Lower lobe of right lung (tissue), 2 donors: ENCODE data around the gene NTSR1. TPM values are rescaled to one million over a fixed set of nuclear protein-coding genes. Genes with fewer than 3 reads are reported as not detected.

Source experiments
- ATAC-seq, 2 donors: fragments of 200-7000 bp; cut with Tn5 transposase; one replicate each; pipeline ENCODE4 v1.9.1; 2020 to 2022; ENCODE audit warnings: mild to moderate bottlenecking in 2 of 2, moderate library complexity in 2 of 2
- DNase-seq: peaks from one replicate; pipeline ENCODE4 v3.0.0-alpha.2; 2020
- H3K27ac ChIP-seq: fragments of 200-600 bp; one replicate; pipeline ENCODE4 v1.8.0; 2022
- H3K27me3 ChIP-seq: fragments of 200-600 bp; one replicate; pipeline ENCODE4 v1.8.0; 2022; ENCODE audit warnings: low read depth
- H3K36me3 ChIP-seq: fragments of 200-600 bp; one replicate; pipeline ENCODE4 v1.8.0; 2022; ENCODE audit warnings: mild to moderate bottlenecking
- H3K4me1 ChIP-seq: fragments of 200-600 bp; one replicate; pipeline ENCODE4 v1.8.0; 2022
- H3K4me3 ChIP-seq: fragments of 200-600 bp; one replicate; pipeline ENCODE4 v1.8.0; 2022; ENCODE audit warnings: mild to moderate bottlenecking
- H3K9me3 ChIP-seq: fragments of 200-600 bp; one replicate; pipeline ENCODE4 v1.8.0; 2022
- CTCF ChIP-seq: fragments of 200-600 bp; IDR thresholded peaks from one replicate; pipeline ENCODE4 v1.8.0; 2022; ENCODE audit warnings: antibody characterized with exemption, mild to moderate bottlenecking
- intact Hi-C: fragments of 100-400 bp; cut with DNase I; formaldehyde crosslinking; loops from one replicate; pipeline ENCODE4 v1.11.0; 2022
- total RNA-seq: library from RNA; stranded (reverse); fragmentation: NEBNext Ultra II Directional; extraction: Animal tissue kit (Norgen Biotek cat#: 25700); gene quantifications from one replicate; pipeline ENCODE4 v1.2.1, GENCODE V29; 2021
- donor health status: DM: no; HTN: yes; CAD: no; lungs with severe emphysema.

Gene NTSR1
- total RNA-seq, 1 donor from 2014 or later = not detected

DNA sequence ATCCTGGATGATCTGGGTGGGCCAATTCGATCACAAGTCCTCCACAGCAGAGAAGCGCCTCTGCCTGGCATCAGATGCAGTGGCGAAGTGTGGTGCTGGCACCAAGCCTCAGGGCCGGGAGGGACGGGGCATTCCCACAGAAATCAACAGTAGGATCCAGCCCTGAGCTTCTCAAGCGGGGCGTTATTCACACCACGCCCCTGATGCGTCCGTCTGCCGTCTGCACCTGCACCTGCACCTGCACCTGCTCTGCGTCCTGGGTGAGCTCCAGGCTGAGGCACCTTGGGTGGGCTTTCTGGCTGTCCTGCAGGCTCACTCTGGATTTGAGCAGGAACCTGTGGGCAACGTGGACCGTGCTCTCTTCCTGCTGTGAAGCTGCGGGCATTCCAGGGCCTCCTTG lies 13.8 kb upstream of the NTSR1 start:
- DNase-seq (no peak), ATAC-seq (no peak)
- Histone ChIP-seq H3K4me3 (no peak overlapping the region), H3K9me3 (no peaks in the 10 kb centered on the region), H3K4me1 (no peaks in the 10 kb centered on the region), H3K27ac (no peak overlapping the region), H3K27me3 (peaks cover 41% of the 10 kb centered on the region), H3K36me3 (no peaks in the 10 kb centered on the region)
- no peak for TF ChIP-seq CTCF
- intact Hi-C loops = no loop called here

DNA sequence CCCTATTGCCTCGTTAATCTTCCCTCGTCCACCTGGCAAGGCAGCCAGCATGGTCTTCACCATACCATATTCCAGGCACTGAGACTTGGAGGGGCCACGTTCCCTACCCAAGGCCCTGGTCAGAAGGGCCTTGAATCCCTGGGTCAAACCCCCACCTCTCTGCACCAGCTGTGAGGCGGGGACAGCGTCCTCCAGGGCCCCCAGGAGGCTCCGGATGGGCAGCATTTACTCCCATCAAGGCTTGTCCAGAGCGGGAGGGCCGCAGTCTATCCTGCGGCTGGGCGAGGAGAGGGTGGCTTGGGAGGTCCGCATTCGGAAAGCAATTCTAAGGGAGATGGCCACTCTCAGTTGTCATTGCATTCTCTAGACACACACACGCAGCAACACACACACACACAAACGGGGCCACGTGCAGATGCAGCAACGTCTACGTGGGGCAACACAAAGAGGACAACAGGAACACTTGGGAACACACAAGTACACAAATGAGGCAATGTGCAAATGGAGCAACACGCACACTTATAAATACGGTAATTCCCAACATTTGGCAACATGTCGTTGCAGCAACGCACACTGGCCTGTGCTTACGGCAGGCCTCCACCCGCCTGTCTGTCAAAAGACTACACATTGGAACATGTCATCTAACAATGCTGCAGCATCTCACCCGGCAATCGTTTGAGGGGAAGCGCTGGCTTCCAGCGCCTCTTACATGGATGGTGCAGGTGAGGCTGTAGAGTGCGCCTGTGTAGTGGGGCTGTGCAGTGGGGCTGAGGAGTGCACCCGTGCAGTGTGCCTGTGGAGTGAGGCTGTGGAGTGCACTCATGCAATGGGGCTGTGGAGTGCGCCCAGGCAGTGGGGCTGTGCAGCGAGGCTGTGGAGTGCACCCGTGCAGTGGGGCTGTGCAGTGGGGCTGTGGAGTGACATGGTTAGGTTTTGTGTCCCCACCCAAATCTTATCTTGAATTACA lies 12.9 kb upstream of the NTSR1 start:
- H3K4me1 ChIP-seq = no peaks in the 10 kb centered on the region
- no peaks in the 10 kb centered on the region for H3K36me3 ChIP-seq
- intact Hi-C loops = no loop called here
- no peak overlapping the region for H3K27ac ChIP-seq
- no peaks in the 10 kb centered on the region for H3K9me3 ChIP-seq
- ATAC-seq (no peak), DNase-seq (no peak)
- H3K4me3 ChIP-seq = no peak overlapping the region
- peaks cover 40% of the 10 kb centered on the region for H3K27me3 ChIP-seq
- no peak for TF ChIP-seq CTCF

DNA sequence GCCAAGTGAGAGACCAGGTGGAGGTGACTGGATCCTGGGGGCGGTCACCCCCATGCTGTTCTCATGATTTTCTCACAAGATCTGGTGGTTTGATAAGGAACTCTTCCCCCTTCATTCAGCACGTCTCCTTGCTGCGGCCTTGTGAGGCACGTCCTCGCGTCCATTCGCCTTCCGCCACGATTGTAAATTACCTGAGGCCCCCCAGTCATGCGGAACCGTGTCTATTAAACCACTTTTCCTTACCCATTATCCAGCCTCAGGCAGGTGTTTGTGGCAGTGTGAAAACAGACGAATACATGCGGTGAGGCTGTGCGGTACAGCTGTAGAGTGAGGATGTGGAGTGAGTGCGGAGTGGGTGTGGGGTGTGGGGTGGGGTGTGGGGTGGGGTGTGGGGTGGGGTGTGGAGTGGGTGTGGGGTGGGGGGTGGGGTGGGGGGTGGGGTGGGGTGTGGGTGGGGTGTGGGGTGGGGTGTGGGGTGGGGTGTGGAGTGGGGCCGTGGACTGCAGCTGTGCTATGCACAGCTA lies 12.1 kb upstream of the NTSR1 start:
- intact Hi-C loops = no loop called here
- DNase-seq = no peak
- H3K9me3 ChIP-seq = no peaks in the 10 kb centered on the region
- peaks cover 32% of the 10 kb centered on the region for H3K27me3 ChIP-seq
- H3K4me3 ChIP-seq = no peak overlapping the region
- ATAC-seq = no peak
- TF ChIP-seq CTCF = no peak
- H3K27ac ChIP-seq = no peak overlapping the region
- no peaks in the 10 kb centered on the region for H3K4me1 ChIP-seq
- no peaks in the 10 kb centered on the region for H3K36me3 ChIP-seq

DNA sequence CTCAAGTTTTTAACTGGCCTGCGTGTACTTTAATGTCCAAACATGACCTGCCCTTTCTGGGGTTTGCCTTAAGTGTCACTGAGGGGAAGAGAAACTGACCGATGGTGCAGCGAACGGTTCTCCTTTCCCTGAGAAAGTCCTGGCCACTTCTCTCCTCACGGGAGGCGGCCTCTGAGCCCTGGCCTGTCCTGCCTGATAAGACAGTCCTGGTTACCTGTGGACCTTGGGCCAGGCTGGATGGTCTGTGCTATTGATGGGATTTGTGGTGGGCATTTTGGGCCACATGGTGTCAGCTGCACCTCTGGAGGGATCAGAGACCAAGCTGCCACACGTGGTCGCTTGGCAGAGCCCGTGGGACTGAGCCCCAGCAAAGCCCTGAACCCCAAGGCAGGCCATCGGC lies 11.6 kb upstream of the NTSR1 start:
- no peak for TF ChIP-seq CTCF
- Histone ChIP-seq H3K27ac (no peak overlapping the region), H3K27me3 (peaks cover 30% of the 10 kb centered on the region), H3K36me3 (no peaks in the 10 kb centered on the region), H3K9me3 (no peaks in the 10 kb centered on the region), H3K4me3 (no peak overlapping the region), H3K4me1 (no peaks in the 10 kb centered on the region)
- DNase-seq (no peak), ATAC-seq (no peak)
- intact Hi-C loops = no loop called here

DNA sequence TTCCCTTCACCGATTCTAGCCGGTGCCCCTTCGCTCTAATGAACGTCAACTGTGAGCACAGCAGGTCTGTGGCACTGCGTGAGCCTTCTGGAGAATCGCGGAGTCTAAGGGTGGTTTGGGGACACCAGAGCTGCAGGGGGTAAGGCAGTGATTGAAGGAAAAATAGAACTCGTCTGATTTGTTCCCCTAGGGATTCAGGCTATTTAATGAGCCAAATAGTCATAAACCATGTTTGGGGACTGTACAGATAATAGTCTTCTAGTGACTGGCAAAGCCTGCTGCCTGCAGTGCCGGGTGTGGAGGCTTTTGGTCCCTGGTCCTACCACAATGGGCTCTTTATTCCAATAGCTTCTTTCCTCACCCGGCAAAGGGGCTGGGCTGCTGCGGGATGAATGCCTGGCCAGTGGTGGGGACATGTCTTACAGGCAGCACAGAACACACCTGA lies 11.1 kb upstream of the NTSR1 start:
- no peak for ATAC-seq
- no peaks in the 10 kb centered on the region for H3K9me3 ChIP-seq
- peaks cover 29% of the 10 kb centered on the region for H3K27me3 ChIP-seq
- no peaks in the 10 kb centered on the region for H3K4me1 ChIP-seq
- no peak for TF ChIP-seq CTCF
- H3K36me3 ChIP-seq = no peaks in the 10 kb centered on the region
- no peak overlapping the region for H3K27ac ChIP-seq
- intact Hi-C loops = no loop called here
- no peak overlapping the region for H3K4me3 ChIP-seq
- no peak for DNase-seq
